NCI-H524 treated with DMSO at 0.1 percent for 48 hours (cell line): ENCODE data around the gene SCAMP4.

Experiments
- DNase-seq: peaks from one replicate; lab custom pipeline; 2025; lab: John Stamatoyannopoulos, UW

The SCAMP4 gene

DNA sequence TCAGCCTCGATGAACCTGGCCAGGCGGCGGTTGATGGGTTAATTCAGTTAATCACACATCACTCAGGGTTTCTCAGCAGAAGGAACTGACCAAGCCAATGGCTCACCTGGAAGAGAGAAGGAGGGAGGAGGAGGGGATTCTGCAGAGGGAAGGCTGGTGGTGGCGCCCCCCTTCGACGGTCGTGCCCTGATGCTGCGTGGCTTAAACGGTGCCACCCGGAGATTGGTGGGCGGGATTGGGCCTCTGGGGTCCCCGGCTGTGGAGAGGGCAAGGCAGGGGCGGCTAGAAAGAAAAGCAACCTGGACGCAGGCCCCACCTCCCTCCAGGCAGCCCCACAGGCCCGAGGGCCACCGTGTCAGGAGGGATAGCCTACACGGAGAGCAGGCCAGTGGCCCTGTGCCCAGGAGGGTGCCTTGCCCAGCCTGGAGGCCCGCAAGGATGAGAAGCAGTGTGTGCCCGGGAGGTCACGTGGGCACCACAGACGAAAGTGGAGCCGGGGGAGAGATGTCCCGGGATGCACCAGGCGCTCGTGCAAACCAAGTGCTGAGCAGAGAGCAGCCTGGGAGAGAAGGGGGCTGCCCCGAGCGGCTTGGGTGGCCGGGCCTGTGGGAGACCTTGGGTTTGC, 51.8 kb downstream of the SCAMP4 start:
- DNase-seq: no peak

DNA sequence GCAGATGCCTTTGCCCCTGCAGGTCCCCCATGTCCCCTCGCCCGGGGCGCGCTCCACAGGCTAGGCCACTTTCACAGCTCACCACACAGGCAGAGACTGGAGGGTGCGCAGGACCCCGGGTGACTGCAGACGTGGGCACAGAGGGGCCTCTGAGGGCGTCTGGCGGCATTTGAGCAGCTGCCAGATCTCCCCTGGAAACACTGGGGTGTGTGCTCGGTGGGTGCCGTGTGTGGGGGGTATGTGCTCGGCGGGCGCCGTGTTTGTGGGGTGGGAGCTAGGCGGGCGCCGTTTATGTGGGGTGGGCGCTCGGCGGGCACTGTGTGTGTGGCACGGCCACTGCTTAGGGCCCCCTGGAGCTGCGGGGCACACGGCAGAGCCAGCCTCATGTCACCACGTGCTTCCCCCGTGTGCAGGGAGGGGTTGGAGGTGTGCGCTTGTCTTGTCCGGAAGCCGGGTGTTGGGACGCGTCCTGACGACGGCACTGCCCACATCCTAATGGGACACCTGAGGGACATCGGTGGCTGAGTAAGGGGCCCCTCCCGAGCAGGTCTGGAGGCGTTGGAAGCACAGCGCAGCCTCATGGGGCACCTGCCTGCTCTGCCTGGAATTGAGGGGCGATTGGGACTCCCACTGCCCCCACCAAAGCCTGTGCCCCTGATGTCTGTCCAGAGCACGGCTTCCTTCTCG, 52.5 kb downstream of the SCAMP4 start:
- DNase-seq: no peak

DNA sequence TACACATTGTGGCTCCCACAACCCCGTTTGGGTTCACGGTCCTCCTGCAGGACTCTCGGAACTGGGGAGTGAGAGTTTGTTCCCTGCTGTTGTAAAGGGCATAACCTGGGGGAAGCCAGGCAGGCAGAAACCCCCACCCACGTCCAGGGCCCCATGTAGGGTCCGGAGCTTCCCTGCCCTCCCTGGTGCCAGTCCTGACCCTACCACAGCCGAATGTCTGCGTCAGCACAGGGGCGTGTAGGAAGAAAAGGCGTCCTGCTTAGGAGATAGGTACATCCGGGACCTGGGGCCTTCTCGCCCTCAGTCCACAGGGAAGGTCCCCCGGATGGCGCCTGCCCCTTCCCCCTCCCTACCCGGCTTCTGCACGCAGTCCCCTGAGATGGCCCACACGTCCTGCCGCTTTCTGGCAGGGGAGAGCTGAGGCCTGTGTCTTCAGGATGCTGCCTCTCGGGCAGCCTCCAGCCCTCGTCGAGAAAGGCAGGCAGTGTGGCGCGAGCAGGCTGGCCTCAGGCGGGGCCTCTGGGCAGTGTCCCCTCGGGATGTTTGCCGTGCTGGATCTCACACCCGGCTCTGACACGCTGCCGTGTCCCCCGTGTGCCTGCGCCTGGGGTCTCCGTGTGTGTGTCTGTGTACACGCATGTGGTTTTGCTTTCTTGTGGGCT, 54.9 kb downstream of the SCAMP4 start:
- DNase-seq: no peak

DNA sequence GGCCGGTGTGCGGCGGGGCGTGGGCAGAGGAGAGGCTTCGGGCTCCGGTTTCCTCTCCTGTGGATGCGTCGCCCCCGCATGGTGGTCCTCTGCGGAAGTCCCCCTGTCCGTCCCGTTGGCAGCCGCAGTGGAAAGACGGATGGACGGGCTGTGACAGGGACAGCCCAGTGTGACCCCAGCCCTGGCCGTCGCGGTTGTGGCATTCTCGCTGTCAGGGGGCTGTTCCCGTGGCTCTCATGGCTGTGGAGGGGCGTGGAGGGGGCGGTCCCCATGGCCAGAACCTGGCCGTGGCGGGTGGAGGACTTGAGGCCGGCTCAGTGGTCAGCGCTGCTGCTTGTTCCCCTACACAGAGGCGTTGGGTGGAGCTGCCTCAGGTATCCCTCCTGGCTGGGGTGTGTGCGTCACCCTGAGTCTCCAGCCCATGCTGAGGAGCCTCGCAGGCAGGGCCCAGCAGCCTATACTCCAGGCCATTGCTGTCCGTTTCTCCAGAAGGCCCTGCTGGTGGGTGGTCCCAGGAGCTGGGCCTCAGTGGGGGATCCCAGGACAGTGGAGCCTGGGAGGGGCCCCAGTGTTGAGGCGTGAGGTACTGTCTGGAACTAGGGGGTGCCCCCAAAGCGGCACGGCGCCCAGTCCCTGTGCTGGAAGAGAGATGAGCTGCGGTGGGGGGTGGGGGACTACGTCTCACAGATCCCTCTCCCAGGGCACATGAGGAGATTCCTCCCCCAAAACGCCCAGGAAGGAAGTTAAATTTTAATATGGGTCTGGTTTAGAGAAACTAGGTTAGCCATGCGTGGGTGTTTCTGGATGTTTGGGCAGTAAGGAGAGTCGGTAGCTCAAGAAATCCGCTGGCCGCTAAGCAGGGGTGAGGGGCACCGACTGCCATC, 56.0 kb downstream of the SCAMP4 start:
- no peak for DNase-seq

DNA sequence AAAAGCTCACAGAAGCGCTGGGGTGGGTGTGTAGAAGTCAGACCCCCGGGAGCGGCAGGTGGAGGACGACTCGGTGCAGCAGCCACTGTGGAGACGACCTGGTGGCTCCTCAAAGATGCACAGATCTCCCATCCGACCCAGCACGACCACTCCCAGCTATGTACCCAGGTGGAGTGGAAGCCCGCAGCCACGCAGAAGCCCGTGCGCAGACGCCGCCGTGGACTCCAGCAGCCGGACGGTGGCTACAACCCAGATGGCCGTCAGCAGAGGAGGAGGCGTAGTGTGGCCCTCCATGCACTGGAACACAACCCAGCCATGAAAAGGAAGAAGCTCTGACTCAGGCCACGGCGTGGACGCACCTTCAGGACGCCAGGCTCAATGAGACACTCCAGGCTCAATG, 57.5 kb downstream of the SCAMP4 start:
- DNase-seq: no peak

DNA sequence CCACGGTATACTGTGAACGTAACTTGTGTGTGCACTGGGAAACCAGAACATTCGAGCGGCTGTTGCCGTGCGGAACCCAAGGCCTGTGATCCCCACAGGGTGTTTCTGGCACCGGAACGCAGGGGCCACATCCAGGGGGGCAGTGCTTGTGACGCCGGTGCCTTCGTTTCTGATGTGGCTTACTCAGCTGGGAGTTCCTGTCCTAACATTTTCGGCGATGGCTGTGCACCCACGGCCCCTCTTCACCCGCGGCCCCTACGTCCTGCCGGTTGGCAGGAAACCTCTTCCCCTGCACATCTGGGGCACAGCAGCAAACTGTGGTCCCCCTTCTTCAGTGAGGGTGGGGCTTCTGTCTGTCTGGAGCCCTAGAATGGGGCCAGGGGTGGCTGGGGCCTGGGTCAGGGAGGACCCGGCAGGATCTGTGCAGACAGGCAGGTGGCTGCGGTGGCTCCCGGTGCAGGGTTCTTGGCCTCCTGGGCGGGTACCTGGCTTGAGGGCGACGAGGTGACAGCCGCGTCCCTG, 61.9 kb downstream of the SCAMP4 start:
- no peak for DNase-seq

DNA sequence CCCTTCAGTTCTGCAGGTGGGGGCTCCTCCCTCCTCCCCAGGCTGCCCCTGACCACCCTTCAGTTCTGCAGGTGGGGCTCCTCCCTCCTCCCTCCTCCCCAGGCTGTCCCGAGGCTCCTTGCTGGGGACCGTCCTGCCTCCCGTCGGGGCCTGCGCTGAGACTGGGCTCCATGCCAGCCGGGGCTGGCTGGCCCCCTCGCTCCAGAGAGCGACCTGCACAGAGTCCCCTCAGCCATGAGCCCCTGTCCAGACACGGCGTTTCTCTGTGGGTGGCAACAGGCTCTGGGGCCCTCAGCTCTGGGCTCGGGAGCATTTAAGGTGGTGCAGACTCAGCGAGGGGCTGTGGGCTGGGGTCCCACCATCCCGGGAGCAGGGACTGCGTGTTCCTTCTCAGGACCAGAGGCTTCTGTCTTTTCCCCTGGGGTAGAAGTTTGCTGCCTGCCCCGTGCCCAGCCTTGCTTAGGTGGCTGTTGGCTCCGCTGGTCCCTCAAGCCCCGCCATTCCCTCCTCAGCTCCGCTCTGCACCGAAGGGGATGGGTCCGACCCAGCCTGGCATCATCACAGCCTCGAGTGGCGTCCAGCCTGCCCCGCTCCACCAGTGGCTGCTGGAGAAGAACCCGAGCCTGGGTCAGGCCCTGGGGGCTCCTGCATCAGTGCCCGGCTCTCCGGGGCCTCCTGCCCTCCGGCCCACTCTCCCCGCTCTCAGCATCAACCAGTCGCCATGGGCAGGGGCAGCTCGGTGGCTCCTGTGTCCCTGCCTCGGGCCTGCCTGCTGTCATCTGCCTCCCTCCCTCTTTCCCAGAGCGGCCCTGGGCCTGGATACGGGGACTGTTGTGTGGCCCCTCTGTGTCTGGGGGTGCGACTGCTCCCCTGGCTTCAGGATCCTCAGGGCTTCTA, 63.3 kb downstream of the SCAMP4 start:
- DNase-seq: no peak

DNA sequence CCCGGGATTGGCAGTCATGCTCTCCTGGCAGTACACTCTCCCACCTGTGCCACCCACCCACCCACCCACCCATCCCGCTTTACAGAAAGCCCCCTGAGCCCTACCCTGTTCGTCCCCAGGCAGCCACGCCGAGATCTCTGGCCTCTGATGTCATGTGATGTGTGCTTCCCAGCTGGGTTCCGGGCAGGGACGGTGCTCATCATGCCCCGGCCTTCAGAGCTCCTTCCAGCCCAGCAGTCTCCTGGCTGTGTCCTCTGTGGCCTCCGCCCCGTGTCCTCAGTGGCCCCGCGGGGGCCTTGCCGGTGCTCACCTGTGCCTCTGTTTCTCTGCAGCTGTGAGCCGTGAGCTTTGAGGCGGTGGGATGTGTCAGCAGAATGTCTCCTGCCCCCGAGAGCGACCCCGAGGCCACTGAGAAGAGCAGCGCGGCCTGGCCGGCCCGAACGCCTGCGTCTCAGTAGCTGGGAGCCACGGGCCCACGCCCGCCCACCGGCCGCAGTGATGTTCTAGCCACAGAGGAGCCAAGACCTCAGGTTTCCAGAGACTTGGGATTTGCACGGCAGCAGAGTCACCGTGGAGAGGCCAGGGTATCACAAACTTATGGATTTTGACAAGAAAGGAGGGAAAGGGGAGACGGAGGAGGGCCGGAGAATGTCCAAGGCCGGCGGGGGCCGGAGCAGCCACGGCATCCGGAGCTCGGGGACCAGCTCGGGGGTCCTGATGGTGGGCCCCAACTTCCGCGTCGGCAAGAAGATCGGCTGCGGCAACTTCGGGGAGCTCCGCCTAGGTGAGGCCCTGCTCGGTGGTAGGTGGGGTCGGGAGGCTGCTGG, 64.2 kb downstream of the SCAMP4 start:
- DNase-seq: no peak

DNA sequence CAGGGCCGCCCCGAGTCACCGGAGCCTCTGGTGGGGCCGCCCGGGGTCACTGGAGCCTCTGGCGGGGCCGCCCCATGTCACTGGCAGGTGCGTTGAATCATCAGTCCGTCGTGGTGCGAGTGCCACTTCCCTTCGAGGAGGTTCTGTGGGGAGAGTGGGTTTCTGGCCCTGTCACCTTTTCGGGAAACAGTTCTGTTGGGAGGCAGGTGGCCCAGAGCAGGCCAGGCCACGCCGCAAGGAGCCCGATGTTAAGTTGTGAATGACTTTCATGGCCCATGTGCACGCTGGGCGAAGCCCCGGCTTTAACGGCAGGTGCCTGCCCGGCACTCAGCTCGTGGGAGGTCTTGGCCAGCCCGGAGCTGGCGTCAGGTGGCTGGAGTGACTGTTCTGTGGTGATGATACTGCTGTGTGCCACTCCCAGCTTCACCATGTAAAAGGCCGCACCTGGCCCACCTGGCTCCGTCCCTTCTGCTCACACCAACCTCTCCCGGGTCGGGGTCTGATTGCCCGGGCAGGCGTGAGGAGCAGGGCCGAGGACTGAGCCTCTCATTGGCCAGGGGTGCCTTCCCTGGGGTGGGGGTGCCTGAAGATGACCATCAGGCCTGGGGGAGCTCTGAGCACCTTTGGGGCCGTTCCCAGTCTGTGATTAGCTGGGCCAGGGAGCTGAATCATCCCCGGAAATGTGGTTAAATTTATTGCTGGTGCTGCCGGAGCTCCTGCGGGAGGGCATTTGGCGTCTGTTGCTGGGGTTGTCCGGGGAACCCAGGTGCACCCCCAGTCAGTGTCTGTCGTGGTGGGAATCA, 65.0 kb downstream of the SCAMP4 start:
- no peak for DNase-seq

DNA sequence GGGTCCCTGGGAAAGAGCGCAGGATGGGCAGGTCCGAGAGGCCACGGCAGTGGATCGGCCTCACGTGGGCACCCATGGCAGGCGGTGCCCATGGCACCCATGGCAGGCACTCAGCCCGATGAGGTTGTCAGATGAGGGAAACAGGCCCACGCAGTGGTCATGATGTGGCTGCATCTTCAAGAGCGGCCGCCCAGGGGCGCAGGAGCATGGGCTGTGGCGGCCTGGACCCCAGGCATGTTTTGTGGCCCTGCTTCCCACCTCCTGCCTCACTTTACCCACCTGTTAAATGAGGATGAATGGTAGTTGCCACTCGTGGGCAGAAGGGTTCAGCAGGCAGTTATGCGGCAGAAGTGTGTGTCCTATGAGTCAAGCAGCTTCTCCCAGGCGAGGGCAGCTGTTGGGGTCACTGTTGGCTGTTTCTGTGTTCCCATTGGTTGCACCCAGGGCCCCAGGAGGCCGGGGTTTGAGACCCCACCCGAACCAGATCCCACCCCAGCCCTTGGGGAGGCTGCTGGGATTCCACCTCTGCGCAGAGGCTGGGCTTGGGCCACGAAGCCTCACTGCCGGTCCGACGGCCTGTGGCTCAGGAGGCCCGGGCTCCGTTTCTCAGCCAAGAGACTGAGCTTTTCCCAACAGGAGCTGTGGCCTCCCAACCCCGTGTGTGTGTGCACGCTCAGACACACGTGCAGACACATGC, 65.8 kb downstream of the SCAMP4 start:
- DNase-seq: no peak

DNA sequence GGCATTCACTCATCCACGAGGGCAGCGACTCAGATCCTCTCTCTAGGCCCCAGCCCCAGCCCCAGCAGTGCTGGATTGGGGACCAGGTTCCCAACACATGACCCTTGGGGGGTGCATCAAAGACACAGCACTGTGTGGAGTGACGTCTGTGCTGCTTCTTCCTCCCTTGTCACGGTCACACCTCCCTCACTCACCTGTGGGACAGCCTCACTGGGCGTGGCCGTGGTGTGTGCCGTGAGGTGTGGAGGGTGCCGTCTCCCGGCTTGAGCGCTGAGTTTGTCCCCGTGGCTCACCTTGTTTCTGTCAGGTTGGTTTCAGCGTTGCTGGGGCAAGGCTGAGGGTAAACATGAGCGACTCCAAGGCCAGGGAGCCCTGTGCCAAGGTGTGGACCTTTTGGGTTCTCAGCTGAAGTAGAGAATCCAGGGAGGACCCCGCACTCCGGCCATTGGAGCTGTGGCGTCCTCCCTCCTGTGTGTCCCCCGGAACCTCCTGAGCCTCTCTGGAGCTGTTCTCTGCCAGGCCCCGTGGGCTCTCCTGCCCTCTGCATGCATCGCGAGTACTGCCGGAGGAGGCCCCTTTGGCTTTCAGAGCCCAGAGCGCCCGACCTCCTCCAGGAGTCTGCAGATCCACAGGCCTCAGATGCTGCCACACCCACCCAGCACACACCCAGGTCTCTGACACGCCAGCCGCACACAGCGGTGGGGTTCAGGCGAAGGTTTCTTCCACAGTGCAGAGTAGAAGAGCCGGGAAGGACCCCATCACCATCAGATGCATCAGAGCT, 69.4 kb downstream of the SCAMP4 start:
- no peak for DNase-seq

DNA sequence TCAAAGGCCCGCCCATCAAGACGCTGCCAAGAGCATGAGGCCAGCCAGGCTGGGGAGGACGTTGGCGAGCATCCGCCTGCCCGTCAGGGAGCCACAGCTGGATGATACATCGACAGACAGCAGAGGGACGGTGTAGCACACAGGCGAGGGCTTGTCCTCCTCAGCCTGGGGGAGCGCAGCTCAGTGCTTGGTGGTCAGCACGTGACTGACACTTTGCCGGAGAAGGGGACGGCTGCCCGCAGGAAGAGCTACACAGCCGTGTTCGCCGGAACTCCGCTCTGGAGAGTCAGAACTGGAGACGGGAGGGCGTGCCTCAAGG, 69.9 kb downstream of the SCAMP4 start:
- no peak for DNase-seq
